Body of pancreas (tissue), 4 donors: ENCODE measurements around the gene TXNL4B. TPM values are rescaled to one million over a fixed set of nuclear protein-coding genes. Genes with fewer than 3 reads are reported as not detected.
"Not testable (repeated sequence)": the region's sequence is repeated elsewhere in the genome, so short reads cannot be mapped to it uniquely, and the experiment has no call there.

Experiments used
- ATAC-seq: fragments of 150-250 bp; one replicate; pipeline ENCODE4 v1.9.1; 2016
- DNase-seq, 4 donors: peaks; one replicate each; pipeline ENCODE4 v3.0.0-alpha.2; 2019
- H3K27ac ChIP-seq, 4 donors: fragments of 200-600 bp; sonication (generic); 1 replicate in 3 of 4; 2 replicates in 1 of 4; pipeline versions ENCODE4 v1.5.1 to v1.6.1; 2016 to 2019; ENCODE audit warnings: mild to moderate bottlenecking in 1 of 4, mixed read lengths in 1 of 4, moderate library complexity in 1 of 4
- H3K27me3 ChIP-seq, 2 donors: fragments of 200-600 bp; sonication (generic); one replicate each; pipeline ENCODE4 v1.6.0; 2016; ENCODE audit warnings: mild to moderate bottlenecking in 1 of 2
- H3K36me3 ChIP-seq, 2 donors: fragments of 200-600 bp; sonication (generic); replicated peaks in 1 of 2; 2 replicates each; pipeline ENCODE4 v1.5.1; 2016; ENCODE audit warnings: low read depth in 2 of 2; ENCODE audit not compliant: insufficient read depth in 1 of 2
- H3K4me1 ChIP-seq: fragments of 200-600 bp; sonication (generic); one replicate; pipeline ENCODE4 v1.6.0; 2016
- H3K4me3 ChIP-seq, 2 donors: fragments of 200-600 bp; sonication (generic); 1 replicate in 1 of 2; 2 replicates in 1 of 2; pipeline ENCODE4 v1.5.1; 2016 to 2019
- H3K9me3 ChIP-seq, 3 donors: fragments of 200-600 bp; sonication (generic); 1 replicate in 2 of 3; 2 replicates in 1 of 3; pipeline ENCODE4 v1.5.1; 2016
- POLR2A ChIP-seq, 3 donors: fragments of 450-650 bp; IDR thresholded peaks; one replicate each; pipeline ENCODE4 v1.6.1; 2016; ENCODE audit warnings: antibody characterized with exemption in 3 of 3, mild to moderate bottlenecking in 2 of 3
- WGBS, 2 donors: methylation state at CpG; one replicate each; pipeline ENCODE4 v1.1.5; 2017; 5-methylcytosine and 5-hydroxymethylcytosine counted together
- intact Hi-C: fragments of 100-400 bp; cut with DNase I; formaldehyde crosslinking; loops from one replicate; pipeline ENCODE4 v1.15.1; 2023
- total RNA-seq, 2 donors: library from RNA; depleted of rRNA; stranded (reverse); fragments of >200 nt; gene quantifications; one replicate each; pipeline ENCODE4 v1.1.0, GENCODE V29; 2016
- TF ChIP-seq, protein P1 (sequence below), 7 experiments: fragments of 450-650 bp in 4 of 7; fragments of 200-600 bp in 3 of 7; sonication (generic) in 3 of 7; IDR thresholded peaks; one replicate each; pipeline ENCODE4 v1.5.1; 2016 to 2019; ENCODE audit warnings: antibody characterized with exemption in 7 of 7

TXNL4B gene
- total RNA-seq, 2 donors from 2014 or later: 5.4 to 7.3 TPM

- Histone ChIP-seq H3K36me3 (peaks cover 0 to 25% of the 10 kb centered on the region in 2 donors), H3K4me3 (no peak overlapping the region), H3K9me3 (no peaks in the 10 kb centered on the region), H3K27me3 (no peaks in the 10 kb centered on the region), H3K4me1 (no peaks in the 10 kb centered on the region), H3K27ac (no peak overlapping the region)
- ATAC-seq (no peak), DNase-seq (no peak)
- TF ChIP-seq POLR2A (IDR thresholded peaks at IDR 0.05): no peak
- TF ChIP-seq, protein P1, sequence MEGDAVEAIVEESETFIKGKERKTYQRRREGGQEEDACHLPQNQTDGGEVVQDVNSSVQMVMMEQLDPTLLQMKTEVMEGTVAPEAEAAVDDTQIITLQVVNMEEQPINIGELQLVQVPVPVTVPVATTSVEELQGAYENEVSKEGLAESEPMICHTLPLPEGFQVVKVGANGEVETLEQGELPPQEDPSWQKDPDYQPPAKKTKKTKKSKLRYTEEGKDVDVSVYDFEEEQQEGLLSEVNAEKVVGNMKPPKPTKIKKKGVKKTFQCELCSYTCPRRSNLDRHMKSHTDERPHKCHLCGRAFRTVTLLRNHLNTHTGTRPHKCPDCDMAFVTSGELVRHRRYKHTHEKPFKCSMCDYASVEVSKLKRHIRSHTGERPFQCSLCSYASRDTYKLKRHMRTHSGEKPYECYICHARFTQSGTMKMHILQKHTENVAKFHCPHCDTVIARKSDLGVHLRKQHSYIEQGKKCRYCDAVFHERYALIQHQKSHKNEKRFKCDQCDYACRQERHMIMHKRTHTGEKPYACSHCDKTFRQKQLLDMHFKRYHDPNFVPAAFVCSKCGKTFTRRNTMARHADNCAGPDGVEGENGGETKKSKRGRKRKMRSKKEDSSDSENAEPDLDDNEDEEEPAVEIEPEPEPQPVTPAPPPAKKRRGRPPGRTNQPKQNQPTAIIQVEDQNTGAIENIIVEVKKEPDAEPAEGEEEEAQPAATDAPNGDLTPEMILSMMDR (IDR thresholded peaks at IDR 0.05): no peak
- WGBS, 2 donors: 93 to 100% methylated on average over 2 of the region's 2 CpGs
- intact Hi-C loops: no loop called here
Measured at GRCh38 chr16:72085002-72085401, 8.4 kb downstream of the TXNL4B start.

GRCh38 chr16:72084445-72084844 is 9.0 kb downstream of the TXNL4B start:
- ATAC-seq (no peak), DNase-seq (no peak)
- H3K4me3 ChIP-seq: no peak overlapping the region
- H3K27me3 ChIP-seq: no peaks in the 10 kb centered on the region
- 96 to 97% methylated on average over 10 of the region's 10 CpGs for WGBS, 2 donors
- H3K27ac ChIP-seq: no peak overlapping the region
- TF ChIP-seq, protein P1 (IDR thresholded peaks at IDR 0.05): no peak
- no peak for TF ChIP-seq POLR2A (IDR thresholded peaks at IDR 0.05)
- intact Hi-C loops: no loop called here
- H3K4me1 ChIP-seq: no peaks in the 10 kb centered on the region
- no peaks in the 10 kb centered on the region for H3K9me3 ChIP-seq
- H3K36me3 ChIP-seq: peaks cover 0 to 20% of the 10 kb centered on the region in 2 donors

- WGBS, 2 donors: 29 to 41% methylated on average over 3 of the region's 3 CpGs
- Histone ChIP-seq H3K36me3 (peaks cover 0 to 14% of the 10 kb centered on the region in 2 donors), H3K27me3 (no peaks in the 10 kb centered on the region), H3K9me3 (no peaks in the 10 kb centered on the region), H3K4me1 (no peaks in the 10 kb centered on the region), H3K27ac (no peak overlapping the region), H3K4me3 (no peak overlapping the region)
- TF ChIP-seq POLR2A (IDR thresholded peaks at IDR 0.05): no peak
- TF ChIP-seq, protein P1 (IDR thresholded peaks at IDR 0.05): no peak
- intact Hi-C loops: no loop called here
- DNase-seq (no peak), ATAC-seq (no peak)
Measured at GRCh38 chr16:72083778-72084404, 9.5 kb downstream of the TXNL4B start.

DNA sequence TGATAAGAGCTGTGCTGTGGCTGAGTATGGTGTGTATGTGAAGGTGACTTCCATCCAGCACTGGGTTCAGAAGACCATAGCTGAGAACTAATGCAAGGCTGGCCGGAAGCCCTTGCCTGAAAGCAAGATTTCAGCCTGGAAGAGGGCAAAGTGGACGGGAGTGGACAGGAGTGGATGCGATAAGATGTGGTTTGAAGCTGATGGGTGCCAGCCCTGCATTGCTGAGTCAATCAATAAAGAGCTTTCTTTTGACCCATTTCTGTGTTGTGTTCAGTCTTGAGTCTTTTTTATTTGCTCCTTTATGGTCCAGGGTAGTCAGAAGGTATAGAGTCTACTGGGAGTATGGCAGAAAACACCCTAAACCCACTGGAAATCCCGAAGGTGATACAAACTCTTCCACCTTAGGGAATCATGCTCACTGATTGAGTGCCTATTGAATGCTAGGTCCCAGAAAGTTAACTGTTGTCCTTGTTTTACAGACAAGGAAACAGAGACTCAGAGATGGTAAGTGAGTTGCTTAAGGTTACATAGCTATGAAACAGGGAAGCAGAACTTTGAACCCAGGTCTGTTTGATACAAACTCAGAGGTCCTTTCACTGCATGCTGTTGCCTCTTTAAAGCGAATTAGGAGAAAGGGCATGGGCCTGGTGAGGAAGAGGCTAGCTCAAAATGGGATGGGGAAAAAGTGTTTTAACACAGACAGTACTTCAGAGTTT is 16.3 kb downstream of the TXNL4B start:
- H3K4me3 ChIP-seq, H3K36me3 ChIP-seq, intact Hi-C loops, ATAC-seq, H3K9me3 ChIP-seq, H3K27me3 ChIP-seq, H3K27ac ChIP-seq, DNase-seq: not testable (repeated sequence)
- 80 to 92% methylated on average over 1 of the region's 5 CpGs for WGBS, 2 donors
- peaks cover 18% of the 10 kb centered on the region for H3K4me1 ChIP-seq

- DNase-seq, H3K27ac ChIP-seq, H3K9me3 ChIP-seq, H3K27me3 ChIP-seq, intact Hi-C loops, ATAC-seq, H3K36me3 ChIP-seq, H3K4me3 ChIP-seq: not testable (repeated sequence)
- peaks cover 20% of the 10 kb centered on the region for H3K4me1 ChIP-seq
- 56 to 71% methylated on average over 1 of the region's 6 CpGs for WGBS, 2 donors
Measured at GRCh38 chr16:72075067-72075466, 18.4 kb downstream of the TXNL4B start.
